ENCODE data around the gene CCDC136.
A peak's percentile ranks its signal among the peaks of the same experiment; 100 is the strongest.

The CCDC136 gene

DNA sequence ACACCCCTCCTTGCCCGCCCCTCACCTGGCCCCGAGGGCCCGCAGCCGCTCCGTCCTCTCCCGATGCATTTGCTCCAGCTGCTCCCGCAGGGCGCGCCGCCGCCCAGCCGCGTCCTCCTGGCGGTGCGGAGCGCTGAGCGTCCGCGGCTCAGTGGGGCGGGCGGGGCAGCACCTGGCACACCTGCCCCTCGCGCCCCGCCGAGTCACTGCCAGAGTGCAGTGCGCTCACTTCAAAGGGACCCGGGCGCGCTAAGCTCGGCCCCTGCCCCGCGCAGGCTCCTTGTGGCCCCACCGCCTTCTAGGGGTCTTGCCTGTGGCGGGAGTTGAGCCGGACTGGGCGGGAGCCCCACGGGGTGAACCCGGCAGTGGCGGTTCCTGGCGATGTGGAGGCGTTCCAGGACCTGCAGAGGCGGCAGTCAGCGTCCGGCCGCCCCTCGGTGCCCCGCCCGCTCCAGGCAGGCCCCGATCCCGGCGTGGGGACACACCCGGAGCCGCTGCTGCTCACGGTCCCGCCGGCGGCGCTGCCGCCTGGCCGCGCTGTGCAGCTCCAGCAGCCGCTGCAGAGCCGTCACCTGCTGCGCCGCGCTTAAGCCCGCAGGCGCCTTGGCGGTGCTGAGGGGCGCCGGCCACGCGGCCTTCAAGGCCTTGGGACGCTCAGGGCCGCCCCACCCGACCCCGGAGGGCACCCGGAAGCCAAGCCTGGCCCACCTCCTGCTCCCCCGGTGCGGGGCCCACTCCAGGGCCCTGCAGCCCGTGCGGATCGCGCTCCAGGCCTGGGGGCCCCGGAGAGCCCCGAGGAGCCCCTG is 77.6 kb downstream of the CCDC136 start:
- no peak overlapping the region for H3K27ac Mint-ChIP-seq
- H3K36me3 Mint-ChIP-seq (ENCODE audit: low read depth) = peaks cover 18% of the 10 kb centered on the region
- peak overlapping the region; percentile 54 for H3K4me3 Mint-ChIP-seq
- no peaks in the 10 kb centered on the region for H3K9me3 Mint-ChIP-seq
- H3K27me3 Mint-ChIP-seq (ENCODE audit: low read depth) = peaks cover 21% of the 10 kb centered on the region
- H3K4me1 Mint-ChIP-seq (ENCODE audit: low read depth) = peaks cover 2% of the 10 kb centered on the region
- peak; percentile 42 for DNase-seq (ENCODE audit: low spot score)

DNA sequence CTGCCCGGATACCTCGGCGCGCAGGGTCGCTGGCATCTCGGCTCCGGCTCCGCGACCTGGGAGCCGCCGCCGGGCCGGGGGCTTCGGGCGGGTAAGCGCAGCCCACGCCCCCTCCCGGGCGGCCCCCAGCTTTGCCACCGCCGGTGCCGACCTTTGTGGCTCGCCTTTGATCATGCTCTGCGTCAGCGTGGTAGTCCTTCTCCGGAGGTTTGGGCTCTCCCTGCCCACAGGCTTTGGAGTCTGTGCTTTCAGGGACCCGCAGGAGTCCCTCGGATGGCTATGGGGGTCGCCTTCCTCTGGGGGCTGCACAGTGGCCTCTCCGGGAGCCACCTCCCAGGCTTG is 78.1 kb downstream of the CCDC136 start:
- H3K27me3 Mint-ChIP-seq (ENCODE audit: low read depth) = peaks cover 21% of the 10 kb centered on the region
- peak overlapping the region; percentile 75 for H3K4me3 Mint-ChIP-seq
- H3K27ac Mint-ChIP-seq = no peak overlapping the region
- no peak for DNase-seq (ENCODE audit: low spot score)
- H3K9me3 Mint-ChIP-seq = no peaks in the 10 kb centered on the region
- H3K4me1 Mint-ChIP-seq (ENCODE audit: low read depth) = peaks cover 2% of the 10 kb centered on the region
- peaks cover 18% of the 10 kb centered on the region for H3K36me3 Mint-ChIP-seq (ENCODE audit: low read depth)

DNA sequence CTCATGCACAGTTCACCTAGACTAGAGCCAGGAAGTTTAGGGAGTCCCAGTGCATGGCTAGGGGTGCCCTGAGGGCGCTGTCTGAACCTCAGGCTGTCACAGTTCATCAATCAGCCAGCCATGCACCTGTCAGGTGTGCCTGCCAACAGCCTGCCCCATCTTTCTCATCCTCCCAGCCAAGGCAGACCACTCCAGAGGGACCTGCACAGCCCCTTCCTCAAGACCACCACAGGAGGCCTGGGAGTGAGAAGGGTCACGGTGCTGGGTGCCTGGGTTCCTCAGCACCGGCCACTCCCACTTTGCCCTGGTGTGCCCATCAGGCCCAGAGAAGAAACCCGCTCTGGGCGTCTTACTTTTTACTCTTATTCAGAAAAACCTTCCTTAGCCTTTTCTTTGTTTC is 79.3 kb downstream of the CCDC136 start:
- no peak for DNase-seq (ENCODE audit: low spot score)
- no peaks in the 10 kb centered on the region for H3K9me3 Mint-ChIP-seq
- peaks cover 12% of the 10 kb centered on the region for H3K36me3 Mint-ChIP-seq (ENCODE audit: low read depth)
- H3K4me3 Mint-ChIP-seq = peak overlapping the region; percentile 75
- H3K27ac Mint-ChIP-seq = no peak overlapping the region
- H3K27me3 Mint-ChIP-seq (ENCODE audit: low read depth) = peaks cover 21% of the 10 kb centered on the region
- peaks cover 2% of the 10 kb centered on the region for H3K4me1 Mint-ChIP-seq (ENCODE audit: low read depth)

All from T-helper 2 cell treated with Interferon-gamma antibody and Interleukin-4, amounts not matched to agents 5 μg/mL and 100 μg/mL, for 36 hours (primary cell).